Muscle of leg (tissue), 11 donors: ENCODE measurements around the gene TNK1. TPM values are rescaled to one million over a fixed set of nuclear protein-coding genes. Genes with fewer than 3 reads are reported as not detected.

ENCODE experiments used
- DNase-seq: peaks from one replicate; pipeline ENCODE4 v3.0.0; 2013
- H3K27ac ChIP-seq: one replicate; pipeline ENCODE4 v1.5.1; 2013; ENCODE audit warnings: mild to moderate bottlenecking, low read length, control low read depth
- H3K27me3 ChIP-seq: one replicate; pipeline ENCODE4 v1.6.1; 2013; ENCODE audit warnings: low read length; ENCODE audit not compliant: control insufficient read depth, insufficient read depth
- H3K36me3 ChIP-seq: one replicate; pipeline ENCODE4 v1.6.1; 2013; ENCODE audit warnings: low read length; ENCODE audit not compliant: control insufficient read depth, insufficient read depth
- H3K4me1 ChIP-seq: one replicate; pipeline ENCODE4 v1.6.1; 2013; ENCODE audit warnings: low read length; ENCODE audit not compliant: control insufficient read depth, insufficient read depth
- H3K4me3 ChIP-seq: one replicate; pipeline ENCODE4 v1.5.1; 2013; ENCODE audit warnings: low read length, control low read depth
- H3K9me3 ChIP-seq: replicated peaks from 2 replicates; pipeline ENCODE4 v1.6.1; 2013; ENCODE audit warnings: low read depth, low read length; ENCODE audit not compliant: control insufficient read depth
- WGBS: methylation state at CpG from one replicate; pipeline ENCODE4 v1.1.5; 2013; ENCODE audit warnings: missing lambda C conversion rate; ENCODE audit not compliant: insufficient coverage; 5-methylcytosine and 5-hydroxymethylcytosine counted together
- polyA plus RNA-seq, 8 donors: library from polyadenylated mRNA; unstranded; fragments of 120-200 nt; gene quantifications; one replicate each; pipeline versions ENCODE4 v1.2.1 to v1.2.3, GENCODE V29; 2013; ENCODE audit warnings: inconsistent platforms in 1 of 8, low replicate concordance in 1 of 8; ENCODE audit not compliant: insufficient read length in 8 of 8, insufficient read depth in 1 of 8
- total RNA-seq: library from RNA; stranded (reverse); fragments of 120-200 nt; gene quantifications from one replicate; pipeline ENCODE4 v1.2.4, GENCODE V29; 2013

TNK1 gene
- total and polyA plus RNA-seq, 9 donors, result 0.23 to 1.3 (median 0.56) TPM

- Histone ChIP-seq H3K27ac (peak overlapping the region; percentile 98), H3K36me3 (no peaks in the 10 kb centered on the region), H3K4me1 (peaks cover 26% of the 10 kb centered on the region), H3K4me3 (peak overlapping the region; percentile 82), H3K27me3 (peaks cover 8% of the 10 kb centered on the region), H3K9me3 (no peaks in the 10 kb centered on the region)
- WGBS, result 12% methylated on average over 9 of the region's 16 CpGs
- no peak for DNase-seq
Observed at GRCh38 chr17:7403043-7403726, 22.3 kb downstream of the TNK1 start.

- 0% methylated on average over 11 of the region's 13 CpGs for WGBS
- Histone ChIP-seq H3K4me3 (peak overlapping the region; percentile 82), H3K27me3 (peaks cover 8% of the 10 kb centered on the region), H3K4me1 (peaks cover 26% of the 10 kb centered on the region), H3K9me3 (no peaks in the 10 kb centered on the region), H3K27ac (peak overlapping the region; percentile 98), H3K36me3 (peaks cover 3% of the 10 kb centered on the region)
- DNase-seq, result no peak
Observed at GRCh38 chr17:7403727-7403976, 22.8 kb downstream of the TNK1 start.

- WGBS, result 0% methylated on average over 40 of the region's 49 CpGs
- H3K36me3 ChIP-seq, result peaks cover 4% of the 10 kb centered on the region
- H3K27ac ChIP-seq, result peak within 1 kb of the TSS; percentile 98
- peak within 1 kb of the TSS; percentile 82 for H3K4me3 ChIP-seq
- DNase-seq, result peak; percentile 100
- no peaks in the 10 kb centered on the region for H3K9me3 ChIP-seq
- H3K4me1 ChIP-seq, result peaks cover 26% of the 10 kb centered on the region
- peaks cover 8% of the 10 kb centered on the region for H3K27me3 ChIP-seq
Observed at GRCh38 chr17:7403977-7404736, 23.3 kb downstream of the TNK1 start, which contains the start of gene TMEM256. Gene TMEM256 (minus strand): TSS chr17:7404097. CDS start chr17:7404084, 13 bp downstream.

- DNase-seq, result no peak
- under 1% methylated on average over 54 of the region's 65 CpGs for WGBS
- peaks cover 11% of the 10 kb centered on the region for H3K36me3 ChIP-seq
- H3K4me1 ChIP-seq, result peaks cover 26% of the 10 kb centered on the region
- H3K9me3 ChIP-seq, result no peaks in the 10 kb centered on the region
- H3K4me3 ChIP-seq, result peak overlapping the region; percentile 82
- peak overlapping the region; percentile 98 for H3K27ac ChIP-seq
- H3K27me3 ChIP-seq, result peaks cover 8% of the 10 kb centered on the region
Observed at GRCh38 chr17:7404737-7405349, 24.0 kb downstream of the TNK1 start.

- peaks cover 26% of the 10 kb centered on the region for H3K4me1 ChIP-seq
- no peaks in the 10 kb centered on the region for H3K9me3 ChIP-seq
- H3K27me3 ChIP-seq, result peaks cover 8% of the 10 kb centered on the region
- peak overlapping the region; percentile 82 for H3K4me3 ChIP-seq
- peaks cover 15% of the 10 kb centered on the region for H3K36me3 ChIP-seq
- DNase-seq, result peak; percentile 68
- peak overlapping the region; percentile 98 for H3K27ac ChIP-seq
- 6% methylated on average over 19 of the region's 38 CpGs for WGBS
Observed at GRCh38 chr17:7405350-7406234, 24.7 kb downstream of the TNK1 start.

- peak overlapping the region; percentile 82 for H3K4me3 ChIP-seq
- H3K36me3 ChIP-seq, result peaks cover 18% of the 10 kb centered on the region
- H3K4me1 ChIP-seq, result peaks cover 26% of the 10 kb centered on the region
- H3K9me3 ChIP-seq, result no peaks in the 10 kb centered on the region
- WGBS, result 39% methylated on average over 3 of the region's 12 CpGs
- DNase-seq, result no peak
- peak overlapping the region; percentile 98 for H3K27ac ChIP-seq
- peaks cover 8% of the 10 kb centered on the region for H3K27me3 ChIP-seq
Observed at GRCh38 chr17:7406235-7406825, 25.4 kb downstream of the TNK1 start.

- no CpG with 5 or more reads among the region's 13 CpGs for WGBS
Observed at GRCh38 chr17:7407082-7407481, 26.2 kb downstream of the TNK1 start.

GRCh38 chr17:7407485-7408251 is 26.8 kb downstream of the TNK1 start, which contains the start of gene NLGN2:
Gene NLGN2 (plus strand): TSS chr17:7407845. CDS start chr17:7408256, 411 bp downstream.
- peaks cover 8% of the 10 kb centered on the region for H3K27me3 ChIP-seq
- peaks cover 25% of the 10 kb centered on the region for H3K4me1 ChIP-seq
- no peaks in the 10 kb centered on the region for H3K9me3 ChIP-seq
- DNase-seq, result no peak
- H3K36me3 ChIP-seq, result peaks cover 18% of the 10 kb centered on the region
- H3K27ac ChIP-seq, result no peak within 1 kb of the TSS
- H3K4me3 ChIP-seq, result no peak within 1 kb of the TSS
- WGBS, result 48% methylated on average over 3 of the region's 12 CpGs

More at GRCh38 chr17:7407082-7407481, 26.2 kb downstream of the TNK1 start:
- H3K27ac ChIP-seq, result no peak overlapping the region
- H3K4me1 ChIP-seq, result peaks cover 26% of the 10 kb centered on the region
- H3K27me3 ChIP-seq, result peaks cover 8% of the 10 kb centered on the region
- no peaks in the 10 kb centered on the region for H3K9me3 ChIP-seq
- no peak for DNase-seq
- no peak overlapping the region for H3K4me3 ChIP-seq
- H3K36me3 ChIP-seq, result peaks cover 18% of the 10 kb centered on the region

GRCh38 chr17:7408252-7408727 is 27.4 kb downstream of the TNK1 start:
- Histone ChIP-seq H3K36me3 (peaks cover 18% of the 10 kb centered on the region), H3K4me3 (no peak overlapping the region), H3K4me1 (peaks cover 19% of the 10 kb centered on the region), H3K27me3 (peaks cover 8% of the 10 kb centered on the region), H3K27ac (no peak overlapping the region), H3K9me3 (no peaks in the 10 kb centered on the region)
- 62% methylated on average over 55 of the region's 58 CpGs for WGBS
- DNase-seq, result no peak
